GM18867 (cell line): ENCODE measurements around the gene EML1.

ENCODE experiments used
- ATAC-seq: cut with Tn5 transposase; IDR thresholded peaks from one replicate; pipeline ENCODE4 v1.9.1; 2021; ENCODE audit warnings: mild to moderate bottlenecking, moderate library complexity; ENCODE audit not compliant: unreplicated experiment

Gene EML1

GRCh38 chr14:99860219-99860618, 67.0 kb downstream of the EML1 start:
- no peak for ATAC-seq

DNA sequence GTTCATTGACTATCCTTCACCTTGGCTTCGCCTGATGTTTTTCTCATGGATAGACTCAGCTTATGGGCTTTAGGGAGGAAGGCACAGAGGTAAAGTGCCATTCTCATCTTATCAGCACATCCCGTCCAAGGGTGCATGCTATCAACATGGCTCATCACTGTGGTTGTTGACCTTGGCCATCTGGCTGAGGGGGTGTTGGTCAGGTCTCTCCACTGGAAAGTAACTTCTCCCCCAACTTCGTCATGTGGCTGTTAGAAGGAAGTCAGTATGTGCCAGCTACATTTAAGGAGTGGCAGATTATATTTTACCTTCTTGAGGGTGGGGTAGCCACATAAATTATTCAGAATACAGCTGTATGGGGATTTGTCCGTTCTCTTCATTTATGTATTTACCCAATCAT, 68.9 kb downstream of the EML1 start:
- no peak for ATAC-seq

DNA sequence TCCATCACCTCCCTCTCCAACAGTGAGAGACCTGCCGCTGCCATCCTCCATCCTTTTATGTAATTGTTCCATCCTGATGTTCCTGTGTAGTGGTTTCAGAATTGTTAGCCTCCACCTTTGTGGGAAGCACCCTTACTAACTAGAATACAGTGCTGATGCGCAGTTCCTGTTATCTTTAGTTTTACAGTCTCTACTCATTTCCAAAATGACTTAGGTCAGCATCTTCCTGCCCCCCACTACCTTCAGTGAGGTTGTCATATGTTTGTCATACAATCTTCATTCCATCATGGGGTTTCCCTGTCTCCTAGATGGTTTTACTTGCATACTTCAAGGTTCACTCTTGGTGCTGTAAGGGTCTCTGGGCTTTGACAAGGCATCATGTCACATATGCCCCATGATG, 69.8 kb downstream of the EML1 start:
- ATAC-seq: no peak

GRCh38 chr14:99865408-99865807, 72.2 kb downstream of the EML1 start:
- no peak for ATAC-seq

GRCh38 chr14:99870617-99871016, 77.4 kb downstream of the EML1 start:
- no peak for ATAC-seq

GRCh38 chr14:99871771-99872170, 78.6 kb downstream of the EML1 start:
- ATAC-seq: no peak

- ATAC-seq: no peak
These were observed 79.7 kb downstream of the EML1 start for GRCh38 chr14:99872786-99873440.

- ATAC-seq: no peak
These were observed 80.4 kb downstream of the EML1 start for GRCh38 chr14:99873653-99874052.

- ATAC-seq: no peak
These were observed 81.1 kb downstream of the EML1 start for GRCh38 chr14:99874306-99874705.

DNA sequence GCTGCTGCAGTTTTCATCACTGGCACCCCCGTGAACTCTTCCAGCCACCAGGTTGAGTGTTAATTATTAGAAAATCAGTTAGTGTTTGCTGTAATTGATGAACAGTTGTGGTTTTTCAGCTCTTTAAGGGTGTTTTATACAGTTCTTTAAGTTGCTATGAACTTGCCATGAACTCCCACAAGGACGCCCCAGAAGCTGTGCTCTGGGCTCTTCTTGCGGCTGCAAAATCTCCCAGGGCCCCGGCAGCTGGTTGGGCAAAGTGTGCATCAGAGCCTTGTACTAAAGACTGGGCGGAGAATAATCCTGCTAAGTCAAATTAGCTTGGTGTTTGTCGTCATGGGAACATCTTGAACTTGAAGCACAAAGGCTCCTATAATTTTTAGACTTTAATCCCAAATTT, 82.2 kb downstream of the EML1 start:
- no peak for ATAC-seq

GRCh38 chr14:99875836-99876235, 82.6 kb downstream of the EML1 start:
- no peak for ATAC-seq

DNA sequence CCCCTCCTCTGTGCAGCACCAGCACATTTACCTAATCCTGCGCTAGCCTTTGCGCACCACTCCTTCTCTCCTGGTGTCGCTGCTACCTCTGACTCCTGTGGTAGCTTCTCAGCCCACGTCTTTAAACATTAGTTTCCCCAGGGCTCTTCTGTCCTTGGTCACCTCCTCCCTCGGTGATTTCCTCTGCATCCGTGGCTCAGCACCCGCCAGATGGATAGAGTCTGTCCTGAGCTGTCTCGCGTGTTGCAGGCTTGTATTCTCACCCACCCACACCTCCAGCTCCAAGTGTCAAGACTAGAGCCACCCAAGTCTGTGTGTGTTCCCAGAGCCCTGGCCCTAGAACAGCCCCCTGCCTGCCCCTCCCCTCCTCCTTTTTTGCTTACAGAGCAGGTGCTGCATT, 83.2 kb downstream of the EML1 start:
- ATAC-seq: no peak

GRCh38 chr14:99878563-99878962, 85.3 kb downstream of the EML1 start:
- no peak for ATAC-seq

DNA sequence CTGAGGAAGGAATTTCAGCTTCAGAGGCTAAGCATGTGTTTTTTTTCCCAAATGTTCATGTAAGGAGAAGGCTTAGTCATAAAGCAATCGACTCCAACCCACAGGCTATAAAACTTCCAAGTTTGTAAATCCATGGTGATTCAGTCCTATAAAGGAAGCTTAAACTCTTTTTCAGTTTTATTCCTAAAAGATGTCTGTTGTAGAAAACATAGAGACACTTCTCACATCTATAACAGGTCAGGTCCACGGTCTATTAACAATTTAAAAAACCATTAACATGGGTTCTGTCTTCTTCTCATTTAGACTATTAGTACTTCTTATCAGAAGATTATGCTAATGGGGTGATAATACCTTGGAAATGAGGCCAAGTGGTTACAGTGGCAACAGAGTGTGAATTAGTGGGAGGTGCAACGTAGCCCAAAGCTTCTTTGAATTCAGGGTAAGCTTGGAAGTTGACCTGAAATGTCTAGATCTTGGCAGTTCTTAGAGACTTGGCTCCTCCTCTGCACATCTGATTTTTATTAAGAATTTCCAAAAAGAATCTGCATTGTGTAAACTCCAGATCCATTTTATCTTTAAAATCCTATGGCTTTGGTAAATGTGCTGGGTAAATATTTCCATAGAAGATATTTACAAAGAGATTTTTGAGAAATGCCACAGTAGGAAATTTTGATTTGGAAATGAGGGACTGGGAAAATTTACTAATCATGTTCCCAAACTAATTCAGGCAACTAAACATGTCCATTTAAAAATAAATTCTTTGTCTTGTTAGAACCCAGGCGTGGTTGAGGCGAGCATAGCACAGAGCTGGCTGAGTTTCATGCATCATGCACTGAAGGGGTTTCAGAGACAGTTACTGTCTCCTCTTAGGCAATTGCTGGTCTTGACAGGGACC, 86.4 kb downstream of the EML1 start:
- no peak for ATAC-seq

DNA sequence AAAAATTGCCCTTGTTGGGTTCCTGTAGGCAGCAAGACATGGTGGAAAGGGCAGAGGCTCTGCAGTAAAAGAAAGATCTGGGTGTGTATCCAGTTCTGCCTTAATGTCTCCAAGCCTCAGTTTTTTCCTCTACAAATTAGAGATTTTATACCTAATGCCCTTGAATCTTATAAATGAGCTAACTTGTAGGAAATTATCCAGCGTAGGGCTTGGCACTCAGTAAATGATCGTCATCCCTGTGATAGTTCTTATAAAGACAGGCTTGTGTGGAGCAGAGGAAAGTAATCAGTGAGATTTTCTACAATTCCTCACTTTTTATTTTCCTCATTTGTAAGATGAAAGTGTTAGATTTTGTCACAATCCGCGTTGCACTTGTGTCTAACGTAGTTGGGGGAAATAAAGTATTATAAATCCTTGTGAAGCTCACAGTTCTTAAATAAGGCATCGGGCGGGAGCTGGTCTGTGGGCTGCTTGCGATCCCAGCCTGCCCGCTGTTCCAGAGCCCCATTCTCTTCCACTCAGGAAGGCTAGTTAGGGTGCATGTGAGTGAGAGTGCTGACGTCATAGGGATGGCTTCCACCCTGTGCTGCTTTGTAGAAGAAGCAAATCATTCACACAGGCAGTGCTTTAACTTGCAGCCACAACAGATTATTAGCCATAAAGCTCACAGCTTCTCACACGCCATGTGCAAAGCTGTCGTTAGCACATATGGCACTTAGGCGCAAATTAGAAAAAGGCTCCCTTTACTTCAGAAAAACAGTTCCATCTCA, 87.6 kb downstream of the EML1 start:
- no peak for ATAC-seq

GRCh38 chr14:99883866-99884650, 90.8 kb downstream of the EML1 start:
- no peak for ATAC-seq

DNA sequence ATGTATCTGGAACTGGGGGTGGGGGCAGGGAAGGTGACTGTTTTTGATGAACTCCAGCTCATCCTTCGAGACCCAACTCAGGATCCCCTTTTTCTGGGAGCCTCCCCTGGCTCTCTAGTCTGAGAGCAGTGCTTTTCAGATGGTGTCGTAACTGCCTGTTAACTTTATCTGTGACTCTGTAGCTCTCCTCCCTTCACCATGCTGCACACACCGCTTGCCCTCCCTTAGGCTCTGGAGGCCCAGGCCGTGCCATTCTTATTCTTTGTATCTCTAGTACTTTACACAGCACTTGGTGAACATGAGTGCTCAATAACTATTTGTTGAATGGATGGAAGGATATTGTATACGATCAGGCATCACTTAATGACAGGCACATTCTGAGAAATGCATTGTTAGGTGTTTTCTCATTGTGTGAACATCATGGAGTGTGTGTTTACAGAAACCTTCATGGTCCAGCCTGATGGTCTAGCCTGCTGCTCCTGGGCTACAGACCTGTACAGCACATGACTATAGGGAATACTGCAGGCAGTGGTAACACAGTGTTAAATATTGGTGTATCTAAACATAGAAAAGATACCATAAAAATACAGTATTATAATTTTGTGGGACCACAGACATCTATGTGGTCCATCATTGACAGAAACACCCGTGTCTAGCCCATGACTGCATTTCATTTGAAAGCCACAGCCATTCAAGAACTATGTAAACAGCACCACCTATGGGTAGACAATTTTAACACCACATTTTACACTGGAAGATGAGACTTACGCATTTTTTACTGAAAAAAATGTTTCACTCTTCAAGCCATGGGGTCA, 91.8 kb downstream of the EML1 start:
- no peak for ATAC-seq

GRCh38 chr14:99885649-99885958, 92.4 kb downstream of the EML1 start:
- no peak for ATAC-seq

GRCh38 chr14:99887407-99887806, 94.2 kb downstream of the EML1 start:
- ATAC-seq: no peak

- ATAC-seq: no peak
These were observed 94.9 kb downstream of the EML1 start for GRCh38 chr14:99888149-99888548.
